Adipocyte (in vitro differentiated cells): ENCODE data around the gene NEXMIF.
"Not testable (repeated sequence)": the region's sequence is repeated elsewhere in the genome, so short reads cannot be mapped to it uniquely, and the experiment has no call there.

Experiments
- DNase-seq: peaks from one replicate; pipeline ENCODE4 v3.0.0-alpha.2; 2015; ENCODE audit warnings: low read depth
- H3K27me3 ChIP-seq: replicated peaks from 2 replicates; pipeline ENCODE4 v1.7.0; 2013; ENCODE audit warnings: mild to moderate bottlenecking, low read length, moderate library complexity; ENCODE audit not compliant: control insufficient read depth, insufficient read depth
- H3K36me3 ChIP-seq: 2 replicates; pipeline ENCODE4 v1.7.0; 2013; ENCODE audit warnings: low read length, mild to moderate bottlenecking, moderate library complexity; ENCODE audit not compliant: control insufficient read depth, insufficient read depth, severe bottlenecking
- H3K4me1 ChIP-seq: 2 replicates; pipeline ENCODE4 v1.7.0; 2013; ENCODE audit warnings: mild to moderate bottlenecking, low read length, moderate library complexity; ENCODE audit not compliant: control insufficient read depth, insufficient read depth
- H3K4me3 ChIP-seq: 2 replicates; pipeline ENCODE4 v1.7.0; 2013; ENCODE audit warnings: mild to moderate bottlenecking, low read length, moderate library complexity
- H3K9ac ChIP-seq: 2 replicates; pipeline ENCODE4 v1.7.0; 2013; ENCODE audit warnings: mild to moderate bottlenecking, low read length, moderate library complexity
- H3K9me3 ChIP-seq: 2 replicates; pipeline ENCODE4 v1.7.0; 2013; ENCODE audit warnings: mild to moderate bottlenecking, low read length, moderate library complexity; ENCODE audit not compliant: control insufficient read depth

NEXMIF gene

DNA sequence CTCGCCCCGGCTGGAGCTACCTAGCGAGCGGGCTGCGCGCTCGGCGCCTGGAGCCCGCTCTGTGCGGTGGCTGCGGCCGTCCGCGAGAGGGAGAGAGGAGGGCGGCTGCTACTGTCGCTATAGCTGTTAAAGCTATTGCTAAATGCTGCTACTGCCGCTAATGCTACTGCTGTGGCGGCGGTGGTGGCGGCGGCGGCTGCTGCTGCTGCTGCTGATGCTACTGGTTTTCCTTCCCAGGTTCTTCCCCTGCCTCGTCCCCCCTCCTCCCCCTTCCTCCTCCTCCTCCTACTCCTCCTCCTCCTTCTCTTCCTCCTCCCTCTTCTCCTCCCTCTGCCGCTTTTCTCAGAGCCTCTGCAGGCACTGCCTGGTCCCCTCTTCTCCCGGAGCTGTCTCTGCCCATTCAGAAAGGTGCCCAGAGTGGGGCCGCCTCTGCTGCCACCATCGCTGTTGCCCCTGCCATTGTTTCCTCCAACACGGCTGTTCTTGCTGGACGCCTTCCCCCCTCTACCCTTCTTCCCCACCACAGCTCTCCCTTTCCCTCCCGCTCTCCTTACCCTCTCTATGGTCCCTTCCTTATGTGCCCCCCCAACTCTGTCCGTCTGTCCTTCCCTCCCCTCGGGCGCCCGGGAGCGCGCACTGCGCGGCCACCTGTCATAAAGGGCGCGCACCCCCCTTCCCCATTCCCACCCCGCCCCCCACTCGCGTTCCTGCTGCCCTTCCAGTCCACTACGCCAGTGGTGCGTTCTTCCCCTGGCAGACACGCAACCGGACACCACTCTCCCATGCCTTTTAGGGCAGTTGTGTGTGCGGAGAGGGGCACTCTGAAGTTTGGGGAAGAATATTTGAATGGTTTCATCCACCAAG lies at the start of gene NEXMIF:
NEXMIF (minus strand) TSS at position 228 of the 864 bp plus-strand sequence.
- Histone ChIP-seq H3K36me3 (no peaks in the 10 kb centered on the region), H3K4me3 (peak within 1 kb of the TSS; percentile 59), H3K4me1 (no peaks in the 10 kb centered on the region), H3K9ac (no peak within 1 kb of the TSS), H3K27me3 (peaks cover 21% of the 10 kb centered on the region), H3K9me3 (peaks cover 4% of the 10 kb centered on the region)
- DNase-seq, result no peak

DNA sequence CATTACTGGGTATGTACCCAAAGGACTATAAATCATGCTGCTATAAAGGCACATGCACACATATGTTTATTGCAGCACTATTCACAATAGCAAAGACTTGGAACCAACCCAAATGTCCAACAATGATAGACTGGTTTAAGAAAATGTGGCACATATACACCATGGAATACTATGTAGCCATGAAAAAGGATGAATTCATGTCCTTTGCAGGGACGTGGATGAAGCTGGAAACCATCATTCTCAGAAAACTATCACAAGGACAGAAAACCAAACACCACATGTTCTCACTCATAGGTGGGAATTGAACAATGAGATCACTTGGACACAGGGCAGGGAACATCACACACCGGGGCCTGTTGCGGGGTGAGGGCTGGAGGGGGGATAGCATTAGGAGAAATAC lies 36.7 kb upstream of the NEXMIF start:
- not testable (repeated sequence) for H3K4me3 ChIP-seq, H3K36me3 ChIP-seq, H3K9ac ChIP-seq, DNase-seq, H3K4me1 ChIP-seq, H3K27me3 ChIP-seq
- peaks cover 12% of the 10 kb centered on the region for H3K9me3 ChIP-seq

DNA sequence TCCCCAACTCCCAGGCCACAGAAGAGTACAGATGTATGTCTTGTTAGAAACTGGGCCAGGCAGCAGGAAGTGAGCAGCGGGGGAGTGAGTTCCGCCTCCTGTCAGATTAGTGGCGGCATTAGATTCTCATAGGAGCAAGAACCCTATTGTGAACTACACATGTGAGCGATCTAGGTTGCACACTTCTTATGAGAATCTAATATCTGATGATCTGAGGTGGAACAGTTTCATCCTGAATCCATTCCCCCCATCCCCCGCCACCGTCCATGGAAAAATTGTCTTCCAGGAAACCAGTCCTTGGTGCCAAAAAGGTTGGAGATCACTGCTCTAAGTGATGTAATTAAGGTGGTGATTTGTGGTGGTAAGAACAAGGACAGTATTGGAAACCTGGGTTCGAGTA lies 24.5 kb upstream of the NEXMIF start:
- Histone ChIP-seq H3K4me3 (no peak overlapping the region), H3K9ac (no peak overlapping the region), H3K4me1 (no peaks in the 10 kb centered on the region), H3K27me3 (no peaks in the 10 kb centered on the region), H3K36me3 (no peaks in the 10 kb centered on the region), H3K9me3 (peaks cover 24% of the 10 kb centered on the region)
- no peak for DNase-seq

DNA sequence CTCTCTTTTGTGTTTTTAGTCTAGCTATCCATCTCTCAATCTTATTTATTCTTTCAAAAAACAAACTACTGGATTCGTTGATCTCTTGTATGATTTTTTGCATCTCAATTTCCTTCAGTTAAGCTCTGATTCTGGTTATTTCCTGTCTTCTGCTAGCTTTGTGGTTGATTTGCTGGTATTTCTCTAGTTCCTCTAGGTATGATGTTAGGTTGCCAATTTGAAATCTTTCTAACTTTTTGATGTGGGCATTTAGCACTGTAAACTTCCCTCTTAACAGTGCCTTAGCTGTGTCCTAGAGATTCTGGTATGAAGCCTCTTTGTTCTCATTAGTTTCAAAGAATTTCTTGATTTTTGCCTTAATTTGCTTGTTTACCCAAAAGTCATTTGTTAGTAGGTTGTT lies 15.2 kb upstream of the NEXMIF start:
- Histone ChIP-seq H3K9ac (no peak overlapping the region), H3K36me3 (no peaks in the 10 kb centered on the region), H3K27me3 (peaks cover 6% of the 10 kb centered on the region), H3K9me3 (peaks cover 49% of the 10 kb centered on the region), H3K4me1 (no peaks in the 10 kb centered on the region), H3K4me3 (no peak overlapping the region)
- DNase-seq, result no peak

DNA sequence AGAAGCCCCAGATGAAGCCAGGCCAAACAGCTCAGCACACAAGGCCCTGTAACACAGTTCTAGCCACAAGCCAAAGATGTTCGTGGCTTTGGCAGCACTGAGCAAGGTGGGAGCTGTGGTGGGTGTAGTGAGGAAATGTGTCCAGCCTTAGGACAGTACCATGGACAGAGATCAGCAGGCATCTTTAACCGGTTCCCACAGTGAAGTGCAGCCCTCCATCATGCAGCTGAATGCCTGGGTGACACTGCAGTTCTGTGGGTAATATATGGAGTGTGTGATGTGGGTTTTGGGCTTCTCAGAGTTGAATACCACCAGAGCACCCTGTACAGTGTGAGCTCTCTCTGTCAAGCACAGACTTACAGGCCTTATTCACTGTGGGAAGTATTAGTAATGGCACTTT lies 6.0 kb upstream of the NEXMIF start:
- peaks cover 27% of the 10 kb centered on the region for H3K27me3 ChIP-seq
- H3K9ac ChIP-seq, result no peak overlapping the region
- H3K4me3 ChIP-seq, result no peak overlapping the region
- DNase-seq, result no peak
- no peaks in the 10 kb centered on the region for H3K4me1 ChIP-seq
- no peaks in the 10 kb centered on the region for H3K36me3 ChIP-seq
- H3K9me3 ChIP-seq, result peaks cover 4% of the 10 kb centered on the region

DNA sequence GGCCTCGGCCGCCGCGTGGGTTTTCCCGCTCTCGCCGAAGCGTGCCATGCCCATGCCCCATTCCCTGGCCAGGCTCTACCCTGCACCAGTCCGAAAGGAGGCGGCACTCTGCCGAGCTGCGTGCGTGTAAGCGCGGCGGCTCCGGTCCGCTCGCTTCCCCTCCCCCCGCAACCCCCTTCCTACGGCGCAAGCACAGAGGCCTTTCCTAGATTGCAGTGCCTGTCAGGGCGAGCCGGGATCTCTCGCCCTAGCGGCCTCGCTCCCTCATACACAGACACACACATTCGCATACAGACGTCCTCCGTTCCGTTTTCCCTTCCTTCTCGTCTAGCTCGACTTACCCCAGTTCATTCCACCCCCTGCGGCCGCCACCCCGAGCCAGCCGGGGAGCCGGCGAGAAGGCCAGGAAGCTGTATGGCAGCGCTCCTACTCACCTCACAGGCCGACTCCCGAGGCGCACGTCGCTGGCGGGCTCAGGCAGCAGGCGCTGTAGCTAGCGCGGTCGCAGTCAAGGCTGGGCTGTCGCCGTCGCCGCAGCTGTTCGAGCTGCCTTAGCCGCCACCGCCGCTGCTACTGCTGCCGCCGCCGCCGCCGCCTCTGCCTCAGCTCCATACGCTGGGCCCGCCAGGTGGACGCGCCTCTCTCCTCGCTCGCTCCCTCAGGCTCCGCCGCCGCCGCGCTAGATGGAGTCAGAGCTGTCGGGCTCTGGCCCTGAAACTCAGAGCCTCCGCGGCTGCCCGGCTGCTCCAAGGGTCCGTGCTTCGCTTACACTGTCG lies 615 bp downstream of the NEXMIF start:
- H3K4me3 ChIP-seq, result peak overlapping the region; percentile 59
- no peaks in the 10 kb centered on the region for H3K36me3 ChIP-seq
- H3K4me1 ChIP-seq, result no peaks in the 10 kb centered on the region
- peaks cover 21% of the 10 kb centered on the region for H3K27me3 ChIP-seq
- H3K9ac ChIP-seq, result no peak overlapping the region
- peaks cover 4% of the 10 kb centered on the region for H3K9me3 ChIP-seq
- DNase-seq, result peak; percentile 18

DNA sequence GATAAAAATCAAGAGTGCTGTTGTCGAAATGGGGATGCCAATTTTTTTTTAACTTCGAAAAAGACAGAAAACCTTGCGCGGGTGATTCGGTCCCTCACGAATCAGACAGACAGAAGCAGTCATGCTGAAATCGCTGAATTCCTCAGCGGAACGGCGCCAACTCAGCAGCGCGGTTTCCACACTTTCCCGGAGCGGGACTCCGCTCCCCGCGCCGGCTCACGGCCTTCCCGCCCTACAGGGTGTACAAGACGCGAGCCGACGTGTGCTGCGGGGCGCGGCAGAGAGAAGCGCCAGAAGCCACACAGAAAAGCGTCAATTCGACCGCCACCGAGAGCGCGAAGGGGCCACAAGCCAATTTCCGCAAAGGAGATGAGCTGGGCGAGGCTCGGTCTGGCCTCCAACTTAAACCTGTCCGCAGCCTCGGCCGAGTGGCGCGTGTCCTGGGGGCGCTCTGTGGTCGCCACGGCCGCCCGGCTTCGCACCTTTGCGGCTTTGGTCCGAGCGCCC lies 1.3 kb downstream of the NEXMIF start:
- H3K4me1 ChIP-seq, result no peaks in the 10 kb centered on the region
- no peak overlapping the region for H3K4me3 ChIP-seq
- H3K27me3 ChIP-seq, result peaks cover 17% of the 10 kb centered on the region
- DNase-seq, result peak; percentile 1
- no peaks in the 10 kb centered on the region for H3K36me3 ChIP-seq
- H3K9me3 ChIP-seq, result peaks cover 3% of the 10 kb centered on the region
- no peak overlapping the region for H3K9ac ChIP-seq

DNA sequence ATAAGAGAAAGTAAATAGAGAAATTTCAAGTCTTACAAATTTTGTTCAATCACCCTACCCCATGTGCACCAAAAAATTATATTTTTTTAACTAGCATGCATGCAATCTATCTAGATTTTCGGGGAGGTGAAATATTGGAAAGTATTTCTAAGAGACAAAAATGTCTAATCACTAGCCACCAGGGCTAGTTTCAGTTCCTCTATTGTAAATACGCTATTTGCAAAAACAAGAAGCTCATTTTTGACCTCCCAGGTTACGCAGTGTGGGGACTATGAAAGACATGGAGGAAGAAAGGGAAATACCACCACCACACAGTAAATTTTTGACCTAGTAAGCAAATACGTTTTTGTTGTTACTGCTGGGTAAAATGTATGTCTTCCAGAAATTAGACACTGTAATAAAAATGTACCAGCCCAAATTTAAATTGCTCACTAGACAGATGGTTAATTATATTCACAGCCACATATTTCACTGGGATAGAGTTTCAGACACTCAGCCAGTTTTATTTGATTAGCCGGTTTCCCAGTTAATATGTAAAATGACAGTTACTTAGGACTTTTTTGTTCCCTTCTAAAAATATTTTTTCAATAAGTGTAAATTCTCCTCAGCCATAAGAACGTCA lies 2.2 kb downstream of the NEXMIF start:
- no peak for DNase-seq
- no peak overlapping the region for H3K4me3 ChIP-seq
- no peaks in the 10 kb centered on the region for H3K36me3 ChIP-seq
- no peaks in the 10 kb centered on the region for H3K9me3 ChIP-seq
- H3K27me3 ChIP-seq, result peaks cover 17% of the 10 kb centered on the region
- no peaks in the 10 kb centered on the region for H3K4me1 ChIP-seq
- no peak overlapping the region for H3K9ac ChIP-seq

DNA sequence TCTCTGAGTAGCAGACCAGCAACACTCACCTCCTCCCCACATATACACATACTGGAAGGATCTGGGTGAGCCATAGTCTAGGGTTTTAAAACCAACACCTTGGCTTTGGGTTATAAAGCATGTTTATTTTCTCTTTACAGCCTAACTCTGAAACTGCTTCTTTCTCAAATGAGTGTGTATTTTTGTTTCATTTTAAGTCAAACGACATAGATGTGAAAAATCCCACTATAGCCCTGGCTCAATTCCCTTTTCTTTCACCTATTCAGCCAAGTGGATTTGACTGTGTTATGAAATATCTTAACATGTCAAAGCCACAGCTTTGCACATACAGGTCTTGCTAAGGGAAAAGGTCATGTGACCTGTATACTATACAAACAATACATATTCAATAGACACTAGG lies 13.8 kb downstream of the NEXMIF start:
- Histone ChIP-seq H3K9me3 (peaks cover 5% of the 10 kb centered on the region), H3K36me3 (no peaks in the 10 kb centered on the region), H3K9ac (no peak overlapping the region), H3K4me3 (no peak overlapping the region), H3K27me3 (peaks cover 9% of the 10 kb centered on the region), H3K4me1 (no peaks in the 10 kb centered on the region)
- DNase-seq, result no peak

DNA sequence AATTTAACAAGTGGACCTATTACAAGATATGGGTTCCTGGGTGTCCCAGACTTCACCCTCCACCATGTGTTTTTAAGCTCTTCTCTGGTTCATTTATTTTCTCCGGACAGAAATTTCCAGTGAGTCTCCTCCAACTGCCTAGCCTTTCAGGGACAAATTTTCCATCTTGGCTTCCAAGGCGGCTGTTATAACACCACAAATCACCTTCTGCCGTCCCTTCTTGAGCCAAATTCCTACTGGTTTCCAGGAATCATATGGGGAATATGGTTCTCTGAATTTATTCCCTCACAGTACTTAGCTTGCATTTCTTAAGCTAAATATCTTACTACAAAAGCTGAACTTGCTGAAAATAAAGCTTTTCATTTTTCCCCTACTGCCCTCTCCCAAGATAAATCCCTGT lies 18.8 kb downstream of the NEXMIF start:
- no peaks in the 10 kb centered on the region for H3K4me1 ChIP-seq
- H3K9me3 ChIP-seq, result no peaks in the 10 kb centered on the region
- H3K4me3 ChIP-seq, result no peak overlapping the region
- H3K9ac ChIP-seq, result no peak overlapping the region
- DNase-seq, result no peak
- no peaks in the 10 kb centered on the region for H3K36me3 ChIP-seq
- peaks cover 9% of the 10 kb centered on the region for H3K27me3 ChIP-seq

DNA sequence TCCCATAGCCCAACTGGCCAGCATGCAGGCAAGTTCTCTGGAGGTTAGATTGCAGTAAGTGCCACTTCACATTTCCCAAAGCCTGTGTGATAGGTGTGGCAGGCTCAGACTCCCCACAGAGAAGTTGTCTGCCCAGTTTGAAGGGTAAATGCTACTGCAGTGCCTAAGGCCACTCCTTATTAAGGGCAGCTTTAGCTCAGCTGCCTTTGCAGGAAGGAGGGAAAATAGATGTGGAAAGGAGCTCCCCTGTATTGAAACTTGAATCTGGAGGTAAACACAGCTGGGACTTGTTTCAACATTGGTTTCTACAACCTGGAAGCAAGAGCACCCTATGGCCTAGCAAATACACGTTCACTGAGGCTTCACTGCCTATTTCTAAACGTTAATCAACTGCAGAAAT lies 22.4 kb downstream of the NEXMIF start:
- H3K4me1 ChIP-seq, result no peaks in the 10 kb centered on the region
- H3K4me3 ChIP-seq, result no peak overlapping the region
- H3K36me3 ChIP-seq, result no peaks in the 10 kb centered on the region
- H3K9me3 ChIP-seq, result peaks cover 12% of the 10 kb centered on the region
- no peak overlapping the region for H3K9ac ChIP-seq
- peaks cover 8% of the 10 kb centered on the region for H3K27me3 ChIP-seq
- DNase-seq, result no peak
